Measurements from ENCODE around the gene TXNRD1. TPM values are rescaled to one million over a fixed set of nuclear protein-coding genes. Genes with fewer than 3 reads are reported as not detected.

Gene TXNRD1
- total and polyA plus RNA-seq, 7 donors = 55.9 to 188 (median 121) TPM

- WGBS, 2 donors = 94 to 96% methylated on average over 4 of the region's 4 CpGs
- H3K27ac ChIP-seq = no peak overlapping the region
- H3K36me3 ChIP-seq = no peaks in the 10 kb centered on the region
- no peaks in the 10 kb centered on the region for H3K4me1 ChIP-seq
- no peak overlapping the region for H3K4me3 ChIP-seq
- no peaks in the 10 kb centered on the region for H3K27me3 ChIP-seq
- DNase-seq = no peak
- intact Hi-C loops (cut with DNase I) = no loop called here
- no peaks in the 10 kb centered on the region for H3K9me3 ChIP-seq
- no peak for TF ChIP-seq POLR2AphosphoS5 (IDR thresholded peaks at IDR 0.05)
- no peak for TF ChIP-seq CTCF (IDR thresholded peaks at IDR 0.05)
- no peak for TF ChIP-seq EP300 (IDR thresholded peaks at IDR 0.05)
- no peak for TF ChIP-seq POLR2A (IDR thresholded peaks at IDR 0.05)
These were observed 34.3 kb downstream of the TXNRD1 start for GRCh38 chr12:104249898-104250297.

- Histone ChIP-seq H3K36me3 (no peaks in the 10 kb centered on the region), H3K9me3 (no peaks in the 10 kb centered on the region), H3K27me3 (no peaks in the 10 kb centered on the region), H3K4me3 (no peak overlapping the region), H3K4me1 (no peaks in the 10 kb centered on the region), H3K27ac (peak overlapping the region in 1 of 4 donors; percentile 24)
- WGBS, 2 donors = 61 to 83% methylated on average over 2 of the region's 2 CpGs
- intact Hi-C loops (cut with DNase I) = no loop called here
- DNase-seq = no peak
- TF ChIP-seq POLR2AphosphoS5 (IDR thresholded peaks at IDR 0.05) = no peak
- TF ChIP-seq CTCF (IDR thresholded peaks at IDR 0.05) = no peak
- no peak for TF ChIP-seq POLR2A (IDR thresholded peaks at IDR 0.05)
- TF ChIP-seq EP300 (IDR thresholded peaks at IDR 0.05) = no peak
These were observed 35.0 kb downstream of the TXNRD1 start for GRCh38 chr12:104250366-104251125.

GRCh38 chr12:104257913-104258472 lies 42.4 kb downstream of the TXNRD1 start:
- H3K27ac ChIP-seq = no peak overlapping the region

DNA sequence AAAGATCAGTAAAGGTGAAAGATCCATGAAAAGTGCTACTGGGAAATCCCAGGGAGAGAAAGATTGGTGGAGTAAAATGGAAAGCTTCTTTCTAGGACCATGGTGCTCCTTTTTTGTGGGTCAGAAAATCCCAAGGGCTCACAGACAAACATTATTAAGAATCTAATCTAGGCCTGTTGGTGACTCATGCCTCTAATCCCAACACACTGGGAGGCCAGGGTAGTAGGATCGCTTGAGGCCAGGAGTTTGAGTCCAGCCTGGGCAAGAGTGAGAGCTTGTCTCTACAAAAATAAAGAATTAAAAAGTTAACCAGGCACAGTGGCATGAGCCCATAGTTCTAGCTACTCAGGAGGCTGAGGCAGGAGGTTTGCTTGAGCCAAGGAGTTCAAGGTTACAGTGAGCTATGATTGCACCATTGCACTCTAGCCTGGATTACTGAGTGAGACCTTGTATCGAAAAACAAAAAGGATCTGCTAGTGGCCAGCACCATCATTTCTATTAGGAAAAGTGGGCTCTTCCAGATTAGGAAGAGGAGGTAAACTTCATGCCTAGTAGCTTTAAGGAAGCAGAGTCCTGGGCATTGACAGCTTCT lies 43.0 kb downstream of the TXNRD1 start:
- no peak overlapping the region for H3K27ac ChIP-seq

More at GRCh38 chr12:104257913-104258472, 42.4 kb downstream of the TXNRD1 start:
- H3K4me3 ChIP-seq = no peak overlapping the region
- H3K27me3 ChIP-seq = no peaks in the 10 kb centered on the region
- no peaks in the 10 kb centered on the region for H3K36me3 ChIP-seq
- intact Hi-C loops (cut with DNase I) = no loop called here
- H3K4me1 ChIP-seq = no peaks in the 10 kb centered on the region
- TF ChIP-seq CTCF (IDR thresholded peaks at IDR 0.05) (no peak), POLR2A (IDR thresholded peaks at IDR 0.05) (no peak)
- no peaks in the 10 kb centered on the region for H3K9me3 ChIP-seq
- no peak for DNase-seq

More for the DNA sequence above, 43.0 kb downstream of the TXNRD1 start:
- DNase-seq = no peak
- TF ChIP-seq POLR2AphosphoS5 (IDR thresholded peaks at IDR 0.05) (no peak), POLR2A (IDR thresholded peaks at IDR 0.05) (no peak), EP300 (IDR thresholded peaks at IDR 0.05) (no peak), CTCF (IDR thresholded peaks at IDR 0.05) (no peak)
- no peaks in the 10 kb centered on the region for H3K9me3 ChIP-seq
- H3K4me3 ChIP-seq = no peak overlapping the region
- 95 to 96% methylated on average over 2 of the region's 2 CpGs for WGBS, 2 donors
- intact Hi-C loops (cut with DNase I) = no loop called here
- no peaks in the 10 kb centered on the region for H3K4me1 ChIP-seq
- no peaks in the 10 kb centered on the region for H3K36me3 ChIP-seq
- H3K27me3 ChIP-seq = no peaks in the 10 kb centered on the region
